MCF 10A (cell line): ENCODE measurements around the gene FHL1. TPM values are rescaled to one million over a fixed set of nuclear protein-coding genes. Genes with fewer than 3 reads are reported as not detected.

Source experiments
- BruUV-seq: library from RNA; stranded (reverse); fragments of 400-500 nt; replicated peaks from 2 replicates; lab custom pipeline; 2021; lab: Mats Ljungman, UMichigan
- CTCF ChIA-PET: fragments of 300-600 bp; sonication (Branson Sonifier 250); formaldehyde crosslinking; extraction: SDS; loops from one replicate; lab custom pipeline; 2021; ENCODE audit warnings: antibody characterized with exemption, inconsistent platforms; lab: Yijun Ruan, JAX
- POLR2A ChIA-PET: fragments of 300-600, 350-650 bp; sonication (Branson Sonifier 250); formaldehyde crosslinking; extraction: SDS; loops from one replicate; lab custom pipeline; 2020; ENCODE audit warnings: antibody characterized with exemption, inconsistent platforms; lab: Yijun Ruan, JAX
- DNase-seq: peaks from one replicate; pipeline ENCODE4 v3.0.0-alpha.2; 2018; ENCODE audit not compliant: unreplicated experiment
- H3K27ac Mint-ChIP-seq: one replicate; pipeline ENCODE4 v1.8.0; 2022; ENCODE audit warnings: mild to moderate bottlenecking, low read depth, mixed read lengths; ENCODE audit not compliant: unreplicated experiment
- H3K27me3 Mint-ChIP-seq: one replicate; pipeline ENCODE4 v1.8.0; 2022; ENCODE audit warnings: mixed read lengths; ENCODE audit not compliant: insufficient read depth, unreplicated experiment
- H3K36me3 Mint-ChIP-seq: one replicate; pipeline ENCODE4 v1.8.0; 2022; ENCODE audit warnings: mild to moderate bottlenecking, moderate library complexity, mixed read lengths; ENCODE audit not compliant: insufficient read depth, unreplicated experiment
- H3K4me1 Mint-ChIP-seq: one replicate; pipeline ENCODE4 v1.8.0; 2022; ENCODE audit warnings: mixed read lengths; ENCODE audit not compliant: insufficient read depth, unreplicated experiment
- H3K4me3 Mint-ChIP-seq: one replicate; pipeline ENCODE4 v1.8.0; 2022; ENCODE audit warnings: mild to moderate bottlenecking, moderate library complexity, mixed read lengths; ENCODE audit not compliant: unreplicated experiment
- H3K9me3 Mint-ChIP-seq: one replicate; pipeline ENCODE4 v1.8.0; 2022; ENCODE audit warnings: mixed read lengths; ENCODE audit not compliant: unreplicated experiment
- intact Hi-C: fragments of 100-400 bp; cut with micrococcal nuclease; formaldehyde crosslinking; loops from 2 replicates; pipeline ENCODE4 v1.14.1; 2022
- total RNA-seq: library from RNA; stranded (reverse); gene quantifications from 2 replicates; pipeline ENCODE4 v1.2.3, GENCODE V29; 2022
- TF ChIP-seq, protein P1 (sequence below): fragments of 200-600 bp; IDR thresholded peaks from one replicate; pipeline ENCODE4 v1.8.0; 2022; ENCODE audit warnings: antibody characterized with exemption, mild to moderate bottlenecking; ENCODE audit not compliant: unreplicated experiment

The FHL1 gene
- total RNA-seq, 1 experiment from 2014 or later = 16.6 TPM

DNA sequence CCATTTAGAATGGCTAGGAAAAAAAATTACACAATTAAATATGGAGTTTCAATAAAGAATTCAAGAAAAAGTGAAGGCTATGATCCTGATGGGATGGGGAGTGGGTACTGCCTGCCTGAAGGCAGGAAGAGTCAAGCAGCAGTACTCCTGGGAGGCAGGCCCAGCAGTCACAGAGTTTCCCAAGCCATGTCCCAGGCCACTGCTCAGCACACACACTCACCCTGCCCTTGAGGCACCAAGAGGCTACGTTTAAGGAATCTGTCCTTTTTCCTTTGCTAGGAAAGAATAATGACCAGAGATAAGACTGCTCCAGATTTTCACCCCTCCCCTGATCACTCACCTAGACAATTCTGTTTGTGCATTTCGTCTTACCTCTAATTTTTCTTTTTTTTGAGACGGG lies 73.6 kb downstream of the FHL1 start:
- BruUV-seq = no TSS peak
- intact Hi-C loops = no loop called here

DNA sequence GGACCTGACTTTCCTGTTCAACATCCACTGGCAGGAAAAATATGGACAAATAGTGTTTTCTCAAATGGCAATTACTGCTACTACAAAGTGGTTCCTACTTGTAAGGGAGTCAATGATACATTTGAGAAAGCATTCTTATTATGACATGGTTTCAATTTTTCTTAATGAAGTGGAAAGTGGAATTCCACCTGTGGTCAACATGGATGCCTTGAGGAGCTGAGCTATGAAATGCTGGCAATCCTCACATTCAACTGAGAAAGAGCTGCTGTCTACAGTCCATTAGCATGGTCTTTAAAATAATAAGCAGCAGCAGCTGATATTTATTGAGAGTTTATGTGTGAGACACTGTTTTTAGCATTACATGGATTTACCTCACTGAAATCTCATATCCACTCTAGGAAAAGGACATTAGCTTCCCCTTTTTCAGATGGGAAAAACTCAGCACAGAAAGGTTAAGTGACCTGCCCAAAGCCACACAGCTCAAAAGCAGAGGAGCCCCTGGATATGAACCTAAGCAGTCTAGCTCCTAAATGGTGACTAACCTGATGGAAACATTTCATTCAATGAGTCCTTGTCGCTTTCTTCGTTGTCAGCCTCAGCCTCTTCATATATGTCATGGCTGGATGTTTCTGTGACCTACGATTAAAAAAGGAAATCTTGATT lies 74.6 kb downstream of the FHL1 start:
- ChIA-PET POLR2A (interaction anchor here (0.6 to 0.8 kb wide), 3 partner anchors 9 to 106 kb away, joined by 3 read pairs; no protein-coding TSS in a partner anchor), CTCF (no interaction called here)
- Mint-ChIP-seq H3K27ac (no peak overlapping the region), H3K36me3 (peaks cover 66% of the 10 kb centered on the region), H3K4me3 (no peak overlapping the region), H3K4me1 (no peaks in the 10 kb centered on the region), H3K27me3 (peaks cover 54% of the 10 kb centered on the region), H3K9me3 (no peaks in the 10 kb centered on the region)
- no TSS peak for BruUV-seq
- intact Hi-C loops = no loop called here
- TF ChIP-seq, protein P1, sequence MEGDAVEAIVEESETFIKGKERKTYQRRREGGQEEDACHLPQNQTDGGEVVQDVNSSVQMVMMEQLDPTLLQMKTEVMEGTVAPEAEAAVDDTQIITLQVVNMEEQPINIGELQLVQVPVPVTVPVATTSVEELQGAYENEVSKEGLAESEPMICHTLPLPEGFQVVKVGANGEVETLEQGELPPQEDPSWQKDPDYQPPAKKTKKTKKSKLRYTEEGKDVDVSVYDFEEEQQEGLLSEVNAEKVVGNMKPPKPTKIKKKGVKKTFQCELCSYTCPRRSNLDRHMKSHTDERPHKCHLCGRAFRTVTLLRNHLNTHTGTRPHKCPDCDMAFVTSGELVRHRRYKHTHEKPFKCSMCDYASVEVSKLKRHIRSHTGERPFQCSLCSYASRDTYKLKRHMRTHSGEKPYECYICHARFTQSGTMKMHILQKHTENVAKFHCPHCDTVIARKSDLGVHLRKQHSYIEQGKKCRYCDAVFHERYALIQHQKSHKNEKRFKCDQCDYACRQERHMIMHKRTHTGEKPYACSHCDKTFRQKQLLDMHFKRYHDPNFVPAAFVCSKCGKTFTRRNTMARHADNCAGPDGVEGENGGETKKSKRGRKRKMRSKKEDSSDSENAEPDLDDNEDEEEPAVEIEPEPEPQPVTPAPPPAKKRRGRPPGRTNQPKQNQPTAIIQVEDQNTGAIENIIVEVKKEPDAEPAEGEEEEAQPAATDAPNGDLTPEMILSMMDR = no peak
- DNase-seq = no peak

More for the DNA sequence above, 73.6 kb downstream of the FHL1 start:
- CTCF ChIA-PET = interaction anchor here (0.7 kb wide), 1 partner anchor 11 kb away, joined by 4 read pairs; no protein-coding TSS in a partner anchor
- Mint-ChIP-seq H3K4me3 (no peak overlapping the region), H3K27me3 (peaks cover 46% of the 10 kb centered on the region), H3K4me1 (no peaks in the 10 kb centered on the region), H3K36me3 (peaks cover 62% of the 10 kb centered on the region), H3K9me3 (no peaks in the 10 kb centered on the region), H3K27ac (peak overlapping the region; percentile 49)
- POLR2A ChIA-PET = interaction anchor here (0.7 kb wide), 1 partner anchor 129 kb away, joined by 3 read pairs; no protein-coding TSS in a partner anchor
- no peak for DNase-seq
- TF ChIP-seq, protein P1 = no peak

DNA sequence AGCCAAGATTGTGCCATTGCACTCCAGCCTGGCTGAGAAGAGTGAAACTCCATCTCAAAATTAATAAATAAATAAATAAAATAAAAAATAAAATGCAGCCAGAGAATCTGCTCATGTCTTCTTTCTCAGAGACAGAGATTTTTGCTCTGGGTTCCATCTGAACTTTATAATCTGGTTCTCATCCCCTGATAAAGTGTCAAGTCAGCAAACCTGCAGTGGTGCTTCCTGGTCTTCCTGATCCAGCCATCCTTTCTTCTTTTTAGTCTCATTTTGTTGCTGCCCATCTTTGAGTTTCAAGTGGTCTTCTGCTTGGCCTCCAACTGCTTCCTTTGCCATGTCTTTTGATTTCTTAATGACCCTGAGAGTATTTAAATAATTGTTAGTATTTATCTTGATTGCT lies 79.7 kb downstream of the FHL1 start:
- TF ChIP-seq, protein P1 = no peak
- peaks cover 61% of the 10 kb centered on the region for H3K27me3 Mint-ChIP-seq
- no peaks in the 10 kb centered on the region for H3K9me3 Mint-ChIP-seq
- peaks cover 77% of the 10 kb centered on the region for H3K36me3 Mint-ChIP-seq
- no TSS peak for BruUV-seq
- intact Hi-C loops = no loop called here
- DNase-seq = no peak
- no peak overlapping the region for H3K4me3 Mint-ChIP-seq
- ChIA-PET POLR2A (no interaction called here), CTCF (interaction anchor here (1.5 kb wide), 1 partner anchor 41 kb away, joined by 6 read pairs; no protein-coding TSS in a partner anchor)
- no peak overlapping the region for H3K27ac Mint-ChIP-seq
- no peaks in the 10 kb centered on the region for H3K4me1 Mint-ChIP-seq

DNA sequence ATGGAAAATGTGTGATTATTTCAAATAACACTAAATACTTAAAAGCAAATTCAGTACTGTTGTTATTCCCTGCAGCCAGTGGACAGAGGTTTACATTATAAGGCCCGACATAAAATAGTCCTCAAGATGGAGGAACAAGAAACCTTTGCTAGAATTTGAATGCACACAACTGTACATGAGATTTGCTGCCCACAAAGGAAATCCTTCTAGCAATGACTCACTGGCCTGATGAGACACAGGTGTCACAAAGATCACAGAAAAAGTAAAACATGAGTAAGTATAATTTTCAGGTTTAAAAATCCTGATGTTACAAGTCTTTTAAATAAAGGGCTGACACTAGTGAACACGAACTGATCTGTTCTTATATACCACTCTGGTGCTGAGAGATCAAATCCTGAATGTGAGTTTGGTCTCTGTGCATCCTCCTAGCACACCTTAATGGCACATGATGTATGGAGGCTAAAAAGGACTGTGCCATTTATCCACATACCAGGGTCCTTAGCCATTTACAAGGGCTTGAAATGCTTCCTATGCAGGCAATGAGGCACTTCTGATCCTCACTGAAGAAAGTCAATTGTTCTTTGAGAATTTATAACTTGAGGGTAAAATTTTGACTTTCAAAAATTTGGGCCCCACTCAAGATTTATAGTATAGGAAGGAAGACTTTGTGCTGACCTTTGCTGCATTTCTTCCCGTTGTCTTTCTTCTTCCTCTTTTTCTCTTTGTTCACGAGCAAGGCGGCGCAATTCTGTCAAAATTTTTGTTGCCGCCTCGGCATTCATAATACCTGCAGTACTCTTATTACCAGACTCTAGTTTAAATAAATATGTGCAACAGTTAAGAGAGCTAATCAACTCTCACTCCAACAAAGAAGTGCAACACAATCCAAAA lies 80.9 kb downstream of the FHL1 start:
- no TSS peak for BruUV-seq
- Mint-ChIP-seq H3K4me1 (no peaks in the 10 kb centered on the region), H3K27ac (no peak overlapping the region), H3K36me3 (peaks cover 70% of the 10 kb centered on the region), H3K9me3 (no peaks in the 10 kb centered on the region), H3K4me3 (no peak overlapping the region), H3K27me3 (peaks cover 60% of the 10 kb centered on the region)
- DNase-seq = no peak
- ChIA-PET POLR2A (no interaction called here), CTCF (no interaction called here)
- TF ChIP-seq, protein P1 = no peak
- intact Hi-C loops = no loop called here
